DMS153 treated with DMSO at 0.1 percent for 48 hours (cell line): ENCODE results near the gene DTX2.
"Not testable (repeated sequence)": the region's sequence is repeated elsewhere in the genome, so short reads cannot be mapped to it uniquely, and the experiment has no call there.

ENCODE experiments used
- DNase-seq: peaks from one replicate; lab custom pipeline; 2025; ENCODE audit not compliant: unreplicated experiment; lab: John Stamatoyannopoulos, UW

Gene DTX2

DNA sequence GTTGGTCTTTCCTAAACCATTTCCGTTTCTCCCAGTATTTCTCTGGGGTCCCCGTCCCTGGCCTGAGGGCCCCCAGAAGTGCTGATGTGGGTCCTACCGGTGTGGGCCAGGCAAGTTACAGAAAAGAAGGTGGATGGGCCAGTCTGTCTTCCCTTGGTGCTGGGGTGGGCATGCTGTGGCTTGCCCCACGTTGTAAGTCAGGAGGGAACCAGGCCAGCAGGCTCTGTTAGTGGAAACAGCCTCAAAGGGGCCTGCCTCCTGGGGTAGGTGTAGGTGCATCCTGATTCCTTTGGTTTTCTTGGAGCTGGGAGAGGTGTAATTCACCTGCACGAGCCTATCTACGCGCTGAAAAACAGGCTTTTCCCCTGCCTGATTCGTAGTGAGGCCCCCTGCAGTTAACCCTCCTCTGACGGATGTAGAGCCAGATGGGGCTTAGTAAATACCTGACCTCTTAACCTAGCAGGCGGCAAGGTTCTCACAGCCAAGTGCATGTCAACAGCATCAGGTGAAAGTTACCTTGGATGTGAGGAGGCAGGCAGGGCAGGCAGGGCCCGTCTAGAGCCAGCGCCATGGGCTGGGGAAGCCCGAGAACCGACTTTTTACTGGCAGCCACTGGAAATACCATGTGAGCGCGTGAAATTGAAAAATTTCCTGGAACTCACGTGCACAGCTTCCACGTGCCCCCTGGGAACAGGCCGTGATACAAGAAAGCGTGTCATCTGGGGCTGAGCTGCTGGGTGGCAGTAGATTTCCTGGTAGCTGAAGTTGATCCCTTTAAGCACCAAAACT lies 24.5 kb downstream of the DTX2 start:
- DNase-seq, result not testable (repeated sequence)

DNA sequence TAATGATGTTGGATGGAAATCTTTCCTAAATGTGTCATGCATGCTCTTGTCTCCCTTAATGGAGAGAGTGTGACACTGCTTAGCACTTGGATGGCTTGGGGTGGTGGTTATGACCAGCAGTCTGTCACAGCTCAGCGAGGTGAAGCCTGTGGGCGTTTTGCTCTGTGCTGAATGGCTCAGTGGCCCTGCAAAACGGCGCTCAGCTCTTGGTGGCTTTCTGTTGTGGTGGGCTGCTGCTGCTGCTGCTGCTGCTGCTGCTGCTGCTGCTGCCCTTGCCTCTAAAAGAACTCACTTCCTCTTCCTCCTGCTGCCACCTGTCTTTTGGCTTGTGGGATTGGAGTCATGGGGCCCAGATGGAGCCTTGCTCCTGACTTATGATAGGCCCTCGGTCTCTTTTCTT lies 25.1 kb downstream of the DTX2 start:
- not testable (repeated sequence) for DNase-seq

DNA sequence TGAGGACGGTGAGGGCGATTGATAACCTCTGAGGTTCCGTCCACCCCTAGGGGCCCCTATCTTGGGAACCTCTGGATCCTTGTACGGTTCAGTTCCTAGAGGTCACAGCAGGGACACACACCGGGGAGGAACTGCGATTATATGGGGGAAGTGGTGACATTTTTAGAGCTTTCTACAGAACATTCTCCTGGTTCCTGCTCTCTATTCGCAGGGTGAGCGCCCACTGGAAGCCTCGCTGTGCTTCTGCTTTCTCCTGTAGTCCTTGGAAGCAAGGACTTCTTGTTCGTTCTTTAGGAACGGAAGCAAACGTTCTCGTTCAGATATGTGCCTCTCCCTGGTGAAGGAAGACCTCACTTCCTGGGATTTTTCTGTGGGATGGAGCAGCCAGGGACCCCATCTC lies 26.5 kb downstream of the DTX2 start:
- DNase-seq, result not testable (repeated sequence)

DNA sequence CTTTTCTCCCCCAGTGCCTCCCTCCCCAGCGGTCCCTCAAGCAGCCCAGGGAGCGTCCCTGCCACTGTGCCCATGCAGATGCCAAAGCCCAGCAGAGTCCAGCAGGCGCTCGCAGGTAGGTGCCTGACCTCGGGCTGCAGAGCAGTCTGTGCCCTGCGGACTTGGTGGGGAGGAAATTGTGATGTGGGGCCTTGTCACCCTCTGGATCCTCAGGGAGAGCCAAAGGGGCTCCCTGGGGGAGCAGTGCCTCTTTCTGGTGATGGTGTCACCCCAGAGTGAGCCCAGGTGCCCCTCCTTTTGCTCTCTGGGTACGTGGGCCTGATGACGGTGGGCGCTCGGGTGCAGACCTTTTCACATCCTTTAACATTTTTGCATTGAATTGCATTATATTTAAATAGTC lies 30.6 kb downstream of the DTX2 start:
- not testable (repeated sequence) for DNase-seq

DNA sequence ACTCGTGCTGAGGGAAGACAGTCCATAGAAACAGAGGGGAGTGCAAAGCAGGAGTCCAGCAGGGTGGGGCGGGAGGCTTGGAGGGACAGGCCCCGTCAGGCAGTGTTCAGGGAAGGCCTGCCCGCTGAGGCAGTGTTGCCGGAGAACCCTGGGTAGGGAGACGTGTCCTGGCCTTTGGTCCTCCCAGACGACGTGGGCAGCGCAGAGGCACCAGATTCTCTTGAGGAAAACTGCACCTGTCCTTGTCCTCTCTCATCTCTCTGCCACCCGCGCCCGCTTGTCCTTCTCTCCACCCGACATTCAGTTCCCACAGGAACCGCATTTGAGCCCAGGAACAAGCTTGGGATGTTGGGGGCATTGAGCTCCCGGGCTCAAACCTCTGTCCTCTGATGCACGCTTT lies 34.2 kb downstream of the DTX2 start:
- not testable (repeated sequence) for DNase-seq

DNA sequence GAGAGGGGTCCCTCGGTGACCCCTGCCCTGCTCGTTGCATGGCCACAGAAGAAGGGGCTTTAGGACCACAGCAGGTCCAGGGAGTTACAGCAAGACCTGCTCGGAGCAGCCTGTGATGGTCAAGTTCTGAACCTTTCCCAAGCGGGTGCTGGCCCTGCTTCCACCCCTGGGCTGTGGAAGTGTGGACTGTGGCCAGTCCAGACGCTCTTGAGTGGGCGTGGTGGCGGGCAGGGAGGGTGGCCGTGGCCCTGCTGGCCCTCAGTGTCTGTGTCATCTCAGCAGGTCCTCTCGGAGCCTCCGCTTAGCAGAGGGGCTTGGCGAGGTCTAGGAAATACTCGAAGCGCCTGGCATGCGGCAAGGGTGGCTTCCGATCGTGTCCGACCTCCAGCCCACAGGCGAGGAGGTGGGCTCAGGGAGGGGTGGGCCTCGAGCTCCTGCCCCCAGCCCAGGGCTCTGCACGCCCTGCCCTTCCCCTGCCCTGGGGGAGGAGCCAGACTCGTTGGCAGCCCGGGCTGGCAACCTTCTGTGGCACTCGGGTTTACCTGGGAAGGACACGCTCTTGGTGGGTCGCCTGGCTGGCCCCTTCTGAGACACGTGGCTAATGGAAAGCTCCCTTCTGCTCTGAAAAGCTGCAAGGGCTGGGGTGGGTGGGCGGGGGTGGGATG lies 36.5 kb downstream of the DTX2 start:
- DNase-seq, result not testable (repeated sequence)

DNA sequence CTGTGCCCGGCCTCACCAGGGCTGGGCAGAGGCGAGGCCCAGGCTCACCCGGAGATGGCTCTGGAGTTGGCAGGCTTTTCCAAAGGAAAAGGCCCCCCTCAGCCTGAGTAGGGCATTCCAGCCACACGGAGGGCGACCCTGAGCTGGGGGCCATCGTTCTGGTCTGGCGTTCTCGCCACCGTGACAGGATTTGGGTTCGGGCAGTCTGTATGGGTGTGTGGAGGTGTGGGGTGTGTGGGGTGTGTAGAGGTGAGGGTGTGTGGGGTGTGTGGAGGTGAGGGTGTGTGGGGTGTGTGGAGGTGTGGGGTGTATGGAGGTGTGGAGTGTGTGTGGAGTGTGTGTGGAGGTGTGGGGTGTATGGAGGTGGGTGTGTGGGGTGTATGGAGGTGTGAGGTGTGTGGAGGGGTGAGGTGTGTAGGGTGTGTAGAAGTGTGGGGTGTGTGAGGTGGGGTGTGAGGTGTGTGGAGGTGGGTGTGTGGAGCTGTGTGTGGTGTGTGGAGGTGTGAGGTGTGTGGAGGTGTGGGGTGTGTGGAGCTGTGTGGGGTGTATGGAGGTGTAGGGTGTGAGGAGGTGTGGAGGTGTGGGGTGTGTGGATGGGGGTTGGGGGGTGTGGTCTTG lies 37.2 kb downstream of the DTX2 start:
- DNase-seq, result not testable (repeated sequence)

DNA sequence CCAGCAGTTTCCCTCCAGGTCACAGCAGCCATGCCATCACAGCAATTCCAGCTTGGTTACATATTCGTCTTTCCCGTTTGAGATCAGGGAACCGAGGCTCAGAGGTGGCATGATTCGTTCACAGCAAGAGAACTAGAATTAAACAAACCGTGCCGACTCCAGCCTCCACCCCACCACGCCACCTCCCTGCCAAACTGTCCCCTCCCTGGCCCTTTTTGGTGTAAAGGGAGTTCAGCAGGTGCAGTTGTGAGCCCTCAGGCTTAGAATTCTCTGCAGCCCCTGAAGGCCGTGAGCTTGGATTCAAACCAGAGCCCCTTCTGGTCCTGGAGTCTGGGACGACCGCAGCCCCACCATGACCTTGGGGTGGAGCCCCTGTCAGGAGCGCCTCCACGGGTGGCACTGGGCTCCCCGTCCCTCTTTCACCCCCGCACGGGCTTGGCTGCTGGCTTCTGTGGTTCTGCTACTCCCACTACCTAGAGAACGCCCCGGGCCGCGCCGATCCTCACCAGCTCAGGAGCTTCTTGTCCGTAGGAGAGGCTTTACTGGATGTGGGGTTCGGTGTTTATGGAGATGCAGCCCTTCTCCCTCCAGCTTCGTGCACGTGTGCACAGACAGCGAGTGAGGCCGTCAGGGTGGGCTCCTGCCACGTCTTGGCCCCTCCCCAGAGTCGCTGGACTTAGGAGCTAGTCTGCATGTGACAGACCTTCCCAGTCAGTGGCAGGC lies 37.9 kb downstream of the DTX2 start:
- not testable (repeated sequence) for DNase-seq

DNA sequence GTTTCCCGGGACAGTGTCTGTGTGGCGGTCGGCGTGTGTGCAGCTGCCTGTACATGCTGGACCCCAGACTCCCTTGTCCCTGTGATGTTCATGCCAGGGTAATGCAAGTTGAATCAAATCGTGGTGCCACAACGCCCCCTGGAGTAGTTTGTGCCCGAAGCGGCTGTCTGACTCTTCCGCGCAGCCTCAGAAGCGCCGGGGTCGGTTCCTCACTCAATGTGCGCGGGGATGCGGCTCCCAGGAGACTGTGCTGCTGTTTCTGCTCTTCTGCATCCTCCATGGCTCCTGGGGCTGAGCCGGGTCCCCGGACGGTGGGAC lies 38.4 kb downstream of the DTX2 start:
- DNase-seq, result not testable (repeated sequence)

DNA sequence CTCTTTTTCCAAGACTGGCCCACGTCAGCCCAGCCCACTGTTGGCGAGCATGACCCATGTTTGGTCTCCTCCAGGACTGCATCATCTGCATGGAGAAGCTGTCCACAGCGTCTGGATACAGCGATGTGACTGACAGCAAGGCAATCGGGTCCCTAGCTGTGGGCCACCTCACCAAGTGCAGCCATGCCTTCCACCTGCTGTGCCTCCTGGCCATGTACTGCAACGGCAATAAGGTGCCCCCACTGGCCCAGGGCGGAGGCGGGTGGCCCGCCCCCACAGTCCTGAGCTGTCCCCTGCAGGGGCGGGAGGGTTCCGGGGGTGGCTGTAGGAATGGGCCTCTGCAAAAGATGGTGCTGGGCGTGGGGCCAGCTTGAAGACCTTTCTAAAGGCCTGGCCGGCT lies 40.7 kb downstream of the DTX2 start:
- DNase-seq, result not testable (repeated sequence)

DNA sequence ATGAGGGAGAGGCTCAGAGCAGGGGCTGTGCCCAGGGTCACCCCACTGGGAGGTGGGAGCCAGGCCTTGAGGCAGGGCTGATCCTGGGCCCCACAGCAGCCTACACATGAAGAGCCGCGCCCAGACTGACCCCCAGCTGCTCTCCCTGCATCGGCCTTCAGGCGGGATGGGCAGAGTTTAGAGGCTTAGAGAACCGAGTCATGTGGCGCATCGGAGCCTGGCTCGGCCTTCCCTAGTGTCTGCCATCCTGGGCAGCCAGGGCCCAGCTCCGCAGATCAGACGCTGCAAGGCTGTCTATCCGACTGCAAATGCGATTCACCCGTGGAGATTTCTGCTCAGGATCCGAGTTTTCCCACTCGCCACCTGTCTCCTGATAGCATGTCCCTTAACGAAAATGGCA lies 41.3 kb downstream of the DTX2 start:
- not testable (repeated sequence) for DNase-seq

DNA sequence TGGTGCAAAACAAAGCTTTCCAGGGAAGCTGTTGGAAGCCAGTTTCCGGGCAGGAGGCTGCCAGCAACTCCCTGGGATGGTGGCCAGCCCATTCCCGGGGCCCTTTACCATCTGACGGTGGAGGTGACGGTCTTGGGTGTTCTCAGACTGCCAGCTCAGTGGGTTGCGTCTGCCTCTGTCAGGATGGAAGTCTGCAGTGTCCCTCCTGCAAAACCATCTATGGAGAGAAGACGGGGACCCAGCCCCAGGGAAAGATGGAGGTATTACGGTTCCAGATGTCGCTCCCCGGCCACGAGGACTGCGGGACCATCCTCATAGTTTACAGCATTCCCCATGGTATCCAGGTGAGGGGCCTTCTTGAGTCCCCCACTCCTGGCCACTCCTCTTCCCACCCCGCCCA lies 41.7 kb downstream of the DTX2 start:
- DNase-seq, result not testable (repeated sequence)

DNA sequence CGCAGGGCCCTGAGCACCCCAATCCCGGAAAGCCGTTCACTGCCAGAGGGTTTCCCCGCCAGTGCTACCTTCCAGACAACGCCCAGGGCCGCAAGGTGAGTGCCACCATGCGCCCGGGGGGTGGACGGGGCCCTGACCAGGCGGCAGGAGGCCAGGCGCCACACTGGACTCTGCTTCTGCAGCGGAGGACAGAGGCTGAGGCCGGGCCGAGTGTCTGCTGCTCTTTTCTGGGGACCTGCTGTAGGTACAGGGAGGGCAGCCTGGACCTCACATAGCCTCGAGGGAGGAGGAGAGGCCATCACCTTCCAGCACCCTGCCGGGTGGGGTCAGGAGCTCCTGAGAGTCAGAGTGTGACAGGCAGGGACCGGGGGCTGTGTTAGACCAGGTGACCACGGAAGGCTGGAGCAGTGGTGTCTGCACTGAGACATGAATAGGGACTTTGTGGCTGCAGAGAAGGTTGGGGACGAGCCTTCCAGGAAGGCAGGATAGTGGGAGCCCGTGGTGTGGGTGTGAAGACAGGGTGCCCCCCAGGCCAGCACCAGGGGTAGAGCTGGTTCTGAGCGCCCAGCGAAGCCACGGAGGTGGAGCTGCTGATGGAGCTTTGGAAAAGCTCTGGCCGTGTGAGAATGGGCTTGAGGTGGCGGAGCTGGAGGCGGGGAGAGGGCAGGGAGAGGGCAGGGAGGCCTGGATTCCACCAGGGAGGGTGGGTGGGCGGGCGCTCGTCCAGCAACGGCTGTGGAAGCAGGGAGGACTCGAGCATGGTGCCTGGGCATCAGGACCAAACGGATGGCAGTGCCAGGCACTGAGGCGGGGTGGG lies 43.0 kb downstream of the DTX2 start:
- DNase-seq, result not testable (repeated sequence)

DNA sequence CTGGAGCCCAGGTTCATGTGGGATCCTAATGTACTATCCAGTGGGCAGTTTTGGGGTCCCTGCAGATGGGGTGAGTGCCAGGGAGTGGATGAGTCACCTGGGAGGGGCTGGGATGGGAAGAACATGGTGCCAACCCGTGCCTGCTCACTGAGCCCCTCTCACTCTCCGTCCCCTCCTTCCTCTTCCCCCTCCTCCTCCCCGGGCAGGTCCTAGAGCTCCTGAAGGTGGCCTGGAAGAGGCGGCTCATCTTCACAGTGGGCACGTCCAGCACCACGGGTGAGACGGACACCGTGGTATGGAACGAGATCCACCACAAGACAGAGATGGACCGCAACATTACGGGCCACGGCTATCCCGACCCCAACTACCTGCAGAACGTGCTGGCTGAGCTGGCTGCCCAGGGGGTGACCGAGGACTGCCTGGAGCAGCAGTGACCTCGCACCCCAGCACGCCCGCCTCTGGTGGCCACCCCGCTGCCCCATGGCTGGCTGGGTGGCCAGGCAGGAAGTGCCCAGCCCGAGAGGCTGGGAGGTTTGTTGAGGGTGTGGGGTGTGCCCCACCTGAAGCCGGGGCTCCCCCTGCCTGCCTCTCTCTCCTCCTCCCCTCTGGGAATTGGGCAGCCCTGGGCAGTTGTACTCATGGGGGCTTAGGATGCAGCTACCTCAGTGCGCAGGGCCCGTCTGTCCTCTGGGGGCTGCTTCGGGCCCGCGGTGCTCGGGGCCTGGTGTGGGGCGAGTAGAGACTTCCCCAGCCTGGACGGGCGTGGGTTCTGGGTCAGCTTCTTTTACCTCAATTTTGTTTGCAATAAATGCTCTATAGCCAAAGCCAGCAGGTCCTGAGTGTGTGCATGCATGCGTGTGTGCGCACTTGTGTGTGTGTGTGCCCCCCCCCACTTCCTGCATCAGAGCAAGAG lies 43.9 kb downstream of the DTX2 start:
- DNase-seq, result no peak

DNA sequence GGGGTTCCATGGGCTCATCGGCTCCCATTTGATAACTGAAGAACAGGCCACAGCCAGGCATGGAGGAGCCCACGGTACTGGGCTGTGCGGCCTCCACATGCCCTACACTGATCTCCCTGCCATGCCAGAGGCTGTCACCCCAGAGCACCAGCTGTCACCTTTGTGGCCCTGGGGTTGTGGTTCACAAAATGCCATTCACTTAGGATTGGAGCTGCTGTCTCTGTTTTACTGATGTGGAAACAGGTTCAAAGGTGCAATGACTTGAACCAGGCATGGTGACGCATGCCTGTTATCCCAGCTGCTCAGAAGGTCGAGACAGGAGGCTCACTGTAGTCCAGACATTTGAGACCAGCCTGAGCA lies 44.6 kb downstream of the DTX2 start:
- DNase-seq, result no peak

DNA sequence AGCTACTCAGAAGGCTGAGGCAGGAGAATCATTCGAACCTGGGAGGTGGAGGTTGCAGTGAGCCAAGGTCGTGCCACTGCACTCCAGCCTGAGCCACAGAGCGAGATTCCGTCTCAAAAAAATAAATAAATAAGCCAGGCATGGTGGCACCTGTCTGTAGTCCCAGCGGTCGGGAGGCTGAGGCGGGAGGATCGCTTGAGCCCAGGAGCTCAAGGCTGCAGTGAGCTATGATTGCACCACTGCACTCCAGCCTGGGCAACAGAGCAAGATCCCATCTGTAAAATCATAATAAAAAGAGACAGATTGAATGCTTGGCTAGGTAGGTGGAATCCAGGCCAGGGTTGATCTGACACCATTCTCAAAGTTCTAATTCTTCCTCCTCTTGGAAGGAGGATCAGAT lies 45.1 kb downstream of the DTX2 start:
- DNase-seq, result not testable (repeated sequence)

DNA sequence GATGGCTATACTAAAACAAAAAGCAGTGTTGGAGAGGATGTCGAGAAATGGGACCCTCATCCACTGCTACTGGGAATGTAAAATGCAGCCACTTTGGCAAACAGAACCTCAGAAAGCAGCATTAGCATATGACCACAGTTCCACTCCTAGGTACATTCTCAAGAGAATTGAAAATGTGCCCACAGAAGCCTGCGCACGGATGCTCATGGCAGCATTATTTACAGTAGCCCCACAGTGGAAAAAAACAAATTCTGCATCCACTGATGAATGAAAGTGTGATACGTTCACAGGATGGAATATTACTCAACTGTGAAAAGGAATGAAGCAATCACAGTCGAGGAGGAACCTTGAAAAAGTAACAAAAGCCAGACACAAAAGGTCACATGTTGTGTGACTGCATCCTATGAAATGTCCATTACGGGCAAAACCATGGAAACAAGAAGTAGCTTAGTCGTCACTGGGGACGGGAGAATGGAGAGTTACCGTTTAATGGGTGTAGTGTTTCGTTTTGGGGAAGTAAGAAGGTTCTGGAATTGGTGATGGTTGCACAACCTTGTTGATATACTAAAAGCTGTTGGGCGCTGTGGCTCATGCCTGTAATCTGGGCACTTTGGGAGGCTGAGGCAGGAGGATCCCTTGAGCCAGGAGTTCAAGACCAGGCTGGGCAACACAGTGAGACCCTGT lies 46.4 kb downstream of the DTX2 start:
- no peak for DNase-seq

DNA sequence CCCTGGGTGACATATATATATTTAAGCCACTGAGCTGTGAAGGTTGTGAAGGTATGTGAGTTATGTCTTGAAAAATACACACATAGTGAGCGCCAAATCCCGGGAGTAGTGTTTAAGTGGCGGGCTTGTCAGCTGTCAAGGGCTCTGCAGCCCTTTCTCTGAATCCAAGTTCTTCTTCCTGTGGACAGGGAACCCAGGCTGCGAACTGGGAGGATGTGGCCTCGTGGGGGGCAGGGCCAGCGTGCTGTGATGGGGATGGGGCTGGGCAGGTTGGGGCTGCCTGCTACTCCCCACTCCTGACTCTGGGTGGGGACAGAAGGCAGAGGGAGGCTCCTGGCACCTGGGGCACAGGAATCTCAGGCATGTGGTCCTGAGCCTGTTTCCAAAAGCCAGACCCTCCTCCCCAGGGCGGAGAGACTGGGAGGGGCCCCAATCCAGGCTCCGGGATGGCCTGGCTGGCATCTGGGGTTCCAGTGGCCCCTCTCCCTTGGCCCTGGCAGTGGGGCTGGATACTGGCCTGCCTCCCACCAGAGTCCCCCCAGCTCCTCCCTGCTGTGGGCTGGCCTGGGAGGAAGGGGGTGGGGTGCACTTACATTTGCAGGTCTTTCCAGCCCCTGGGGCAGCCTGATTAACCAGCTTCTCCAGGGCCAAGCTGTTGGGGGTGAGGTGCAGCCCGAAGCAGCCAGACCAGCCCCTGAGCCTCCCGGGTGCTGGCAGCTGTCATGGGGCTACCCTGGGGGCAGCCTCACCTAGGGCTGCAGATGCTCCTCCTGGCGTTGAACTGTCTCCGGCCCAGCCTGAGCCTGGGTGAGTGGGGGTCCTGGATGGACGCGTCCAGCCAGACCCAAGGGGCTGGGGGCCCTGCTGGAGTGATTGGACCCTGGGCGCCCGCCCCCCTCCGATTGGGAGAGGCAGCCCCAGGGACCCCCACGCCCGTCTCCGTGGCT lies 48.7 kb downstream of the DTX2 start, which contains the start of gene UPK3B:
Gene UPK3B (plus strand): TSS at position 622 of the 947 bp plus-strand sequence. CDS start 101 bp downstream, at position 723.
- DNase-seq, result no peak
